HCT116 (cell line): ENCODE measurements around the gene GRIFIN. TPM values are rescaled to one million over a fixed set of nuclear protein-coding genes. Genes with fewer than 3 reads are reported as not detected.

Experiments
- ATAC-seq: fragments of 200-7000 bp; cut with Tn5 transposase; 2 replicates; pipeline ENCODE4 v1.9.1; 2020; ENCODE audit warnings: mild to moderate bottlenecking, moderate library complexity
- BruUV-seq: library from RNA; stranded (reverse); fragments of 400-500 nt; replicated peaks from 2 replicates; lab custom pipeline; 2021; lab: Mats Ljungman, UMichigan
- CTCF ChIA-PET: fragments of 300-600 bp; sonication (Branson Sonifier 250); formaldehyde crosslinking; loops from one replicate; lab custom pipeline; 2021; ENCODE audit warnings: antibody characterized with exemption; lab: Charles Lee
- POLR2A ChIA-PET: fragments of 300-600, 350-600 bp; sonication (Branson Sonifier 250); formaldehyde crosslinking; loops from one replicate; lab custom pipeline; 2021; ENCODE audit warnings: antibody characterized with exemption; lab: Charles Lee
- RAD21 ChIA-PET, 2 experiments: fragments of 300-600 bp; sonication (Branson Sonifier 250); formaldehyde crosslinking; loops; one replicate each; lab custom pipeline; 2023; ENCODE audit warnings: low total read pairs in 2 of 2; ENCODE audit not compliant: uncharacterized antibody in 2 of 2, unreplicated experiment in 2 of 2, low non-redundant PET in 1 of 2; lab: Charles Lee
- DNase-seq: peaks from one replicate; pipeline ENCODE4 v3.0.0-alpha.2; 2010; ENCODE audit warnings: low read depth, low spot score
- H2AFZ ChIP-seq: fragments of 200-600 bp; shearing (Covaris generic), sonication (generic); 2 replicates; pipeline ENCODE4 v1.6.1; 2017; ENCODE audit warnings: low read depth, mixed run types, mixed read lengths, antibody characterized with exemption, low read length; ENCODE audit not compliant: poor library complexity, severe bottlenecking
- H3K27ac ChIP-seq: 2 replicates; pipeline ENCODE4 v1.5.1; 2012; ENCODE audit warnings: low read depth, low read length
- H3K27me3 ChIP-seq: fragments of 200-600 bp; sonication (generic); 2 replicates; pipeline ENCODE4 v1.6.1; 2016; ENCODE audit warnings: mixed run types, low read length, mixed read lengths; ENCODE audit not compliant: insufficient read depth
- H3K36me3 ChIP-seq, 2 experiments: fragments of 200-500 bp in 1 of 2; fragments of 200-600 bp in 1 of 2; sonication (Bioruptor generic) in 1 of 2; sonication (generic) in 1 of 2; 2 replicates each; pipeline versions ENCODE4 v1.5.1 to v1.6.1; 2014 to 2016; ENCODE audit warnings: low read length in 2 of 2, inconsistent platforms in 1 of 2, mixed read lengths in 1 of 2, mixed run types in 1 of 2; ENCODE audit not compliant: insufficient read depth in 2 of 2, control insufficient read depth in 1 of 2
- H3K4me1 ChIP-seq, 2 experiments: fragments of 200-600 bp in 1 of 2; sonication (generic) in 1 of 2; 2 replicates each; pipeline versions ENCODE4 v1.5.1 to v1.6.1; 2012 to 2017; ENCODE audit warnings: low read length in 2 of 2, inconsistent platforms in 1 of 2, mild to moderate bottlenecking in 1 of 2, mixed read lengths in 1 of 2, mixed run types in 1 of 2, moderate library complexity in 1 of 2; ENCODE audit not compliant: insufficient read depth in 2 of 2, control insufficient read depth in 1 of 2
- H3K4me2 ChIP-seq: fragments of 200-600 bp; sonication (generic); 2 replicates; pipeline ENCODE4 v1.6.1; 2017; ENCODE audit warnings: mixed run types, low read length, mixed read lengths
- H3K4me3 ChIP-seq, 2 experiments: fragments of 200-600 bp in 1 of 2; sonication (generic) in 1 of 2; replicated peaks in 1 of 2; 2 replicates each; pipeline ENCODE4 v1.5.1; 2011 to 2016; ENCODE audit warnings: low read length in 2 of 2, control low read depth in 1 of 2, low read depth in 1 of 2, mild to moderate bottlenecking in 1 of 2, mixed read lengths in 1 of 2, mixed run types in 1 of 2
- H3K79me2 ChIP-seq: fragments of 200-600 bp; sonication (generic); 2 replicates; pipeline ENCODE4 v1.6.1; 2017; ENCODE audit warnings: mild to moderate bottlenecking, mixed run types, low read length, moderate library complexity, mixed read lengths; ENCODE audit not compliant: insufficient read depth
- H3K9ac ChIP-seq: fragments of 200-600 bp; sonication (generic); 2 replicates; pipeline ENCODE4 v1.6.1; 2016; ENCODE audit warnings: low read length, mixed read lengths
- H3K9me2 ChIP-seq: fragments of 200-600 bp; sonication (generic), shearing (Covaris generic); 2 replicates; pipeline ENCODE4 v1.6.1; 2017; ENCODE audit warnings: mixed run types, mild to moderate bottlenecking, moderate library complexity; ENCODE audit not compliant: insufficient read depth
- H3K9me3 ChIP-seq, 2 experiments: fragments of 200-500 bp in 1 of 2; fragments of 200-600 bp in 1 of 2; sonication (Bioruptor generic) in 1 of 2; sonication (generic) in 1 of 2; 2 replicates each; pipeline ENCODE4 v1.6.1; 2014 to 2017; ENCODE audit warnings: low read length in 2 of 2, mixed read lengths in 2 of 2, inconsistent platforms in 1 of 2, low read depth in 1 of 2, mild to moderate bottlenecking in 1 of 2, mixed run types in 1 of 2, moderate library complexity in 1 of 2; ENCODE audit not compliant: control insufficient read depth in 1 of 2, insufficient read depth in 1 of 2
- H4K20me1 ChIP-seq: fragments of 200-600 bp; sonication (generic), shearing (Covaris generic); 2 replicates; pipeline ENCODE4 v1.6.1; 2017; ENCODE audit warnings: mixed run types, mild to moderate bottlenecking, moderate library complexity; ENCODE audit not compliant: insufficient read depth
- ATF3 ChIP-seq: IDR thresholded peaks from 2 replicates; pipeline ENCODE4 v1.6.1; 2012
- CEBPB ChIP-seq: IDR thresholded peaks from 2 replicates; pipeline ENCODE4 v1.6.1; 2012; ENCODE audit warnings: low read depth
- EZH2 ChIP-seq: fragments of 200-600 bp; sonication (generic); IDR thresholded peaks from 2 replicates; pipeline ENCODE4 v1.6.1; 2017; ENCODE audit warnings: antibody characterized with exemption, mixed run types
- MAX ChIP-seq: IDR thresholded peaks from 2 replicates; pipeline ENCODE4 v1.6.1; 2012
- POLR2A ChIP-seq: IDR thresholded peaks from 2 replicates; pipeline ENCODE4 v1.7.0; 2011; ENCODE audit warnings: borderline replicate concordance; ENCODE audit not compliant: insufficient read depth, insufficient read length; ENCODE audit errors: extremely low read depth
- REST ChIP-seq: IDR thresholded peaks from 2 replicates; pipeline ENCODE4 v1.6.1; 2012; ENCODE audit warnings: low read depth
- SIN3A ChIP-seq: IDR thresholded peaks from 2 replicates; pipeline ENCODE4 v1.6.1; 2012; ENCODE audit warnings: low read depth
- SRF ChIP-seq: IDR thresholded peaks from 2 replicates; pipeline ENCODE4 v1.6.1; 2012; ENCODE audit warnings: low read depth
- TCF7L2 ChIP-seq: IDR thresholded peaks from 2 replicates; pipeline ENCODE4 v1.7.0; 2011; ENCODE audit warnings: borderline replicate concordance, inconsistent platforms; ENCODE audit not compliant: insufficient read depth, insufficient read length; ENCODE audit errors: extremely low read depth
- YY1 ChIP-seq: IDR thresholded peaks from 2 replicates; pipeline ENCODE4 v1.6.1; 2011; ENCODE audit warnings: low read length, low read depth, moderate library complexity, mild to moderate bottlenecking; ENCODE audit not compliant: insufficient replicate concordance; ENCODE audit errors: extremely low read depth
- ZBTB33 ChIP-seq: IDR thresholded peaks from 2 replicates; pipeline ENCODE4 v1.6.1; 2011; ENCODE audit warnings: mild to moderate bottlenecking, low read length, moderate library complexity; ENCODE audit not compliant: insufficient replicate concordance; ENCODE audit errors: extremely low read depth
- ZNF274 ChIP-seq: fragments of 200-500 bp; sonication (Bioruptor generic); IDR thresholded peaks from 2 replicates; pipeline ENCODE4 v1.6.1; 2014; ENCODE audit warnings: mild to moderate bottlenecking, low read depth, low read length, inconsistent platforms
- intact Hi-C: fragments of 100-400 bp; cut with micrococcal nuclease; formaldehyde crosslinking; loops from 2 replicates; pipeline ENCODE4 v1.10.0; 2022
- total RNA-seq: library from RNA; stranded (reverse); gene quantifications from one replicate; pipeline ENCODE4 v1.2.1, GENCODE V29; 2021; ENCODE audit not compliant: unreplicated experiment

GRIFIN gene
- total RNA-seq, 1 experiment from 2014 or later = not detected

GRCh38 chr7:2433713-2434550 is 42.3 kb downstream of the GRIFIN start (continued):
- TF ChIP-seq YY1 = no peak
- no peak for TF ChIP-seq CEBPB
- no peak for TF ChIP-seq SRF
- TF ChIP-seq ZBTB33 = no peak

- Histone ChIP-seq H3K36me3 (no peaks in the 10 kb centered on the region), H3K9me3 (no peaks in the 10 kb centered on the region; a peak in 1 of 4 replicates), H3K4me2 (no peak overlapping the region), H3K27me3 (no peaks in the 10 kb centered on the region), H3K9me2 (no peaks in the 10 kb centered on the region), H3K27ac (no peak overlapping the region), H4K20me1 (no peaks in the 10 kb centered on the region), H3K4me3 (no peak overlapping the region), H3K4me1 (no peaks in the 10 kb centered on the region), H2AFZ (no peak overlapping the region), H3K9ac (no peak overlapping the region), H3K79me2 (no peaks in the 10 kb centered on the region)
- ChIA-PET RAD21 (no interaction called here), CTCF (no interaction called here), POLR2A (no interaction called here)
- intact Hi-C loops = no loop called here
- ATAC-seq (no peak), DNase-seq (no peak)
- TF ChIP-seq POLR2A (no peak), REST (no peak), MAX (no peak), ZNF274 (no peak), TCF7L2 (no peak), SIN3A (no peak), ATF3 (no peak), EZH2 (no peak)
- no TSS peak for BruUV-seq
Observed at GRCh38 chr7:2432910-2433712, 43.1 kb downstream of the GRIFIN start.
